Endothelial cell of umbilical vein (primary cell): ENCODE results near the gene CCSER1.

Experiments
- POLR2A ChIP-seq: IDR thresholded peaks from 2 replicates; pipeline ENCODE4 v1.6.1; 2012; ENCODE audit warnings: low read depth, mild to moderate bottlenecking, control low read depth, low read length
- TF ChIP-seq, protein P1 (sequence below), 2 donors: IDR thresholded peaks; 1 replicate in 1 of 2; 2 replicates in 1 of 2; pipeline ENCODE4 v1.5.1; 2011; ENCODE audit warnings: low read length in 2 of 2, mild to moderate bottlenecking in 2 of 2, moderate library complexity in 2 of 2, control low read depth in 1 of 2, inconsistent platforms in 1 of 2, low read depth in 1 of 2; ENCODE audit not compliant: insufficient read depth in 1 of 2; ENCODE audit errors: extremely low read depth in 1 of 2

DNA sequence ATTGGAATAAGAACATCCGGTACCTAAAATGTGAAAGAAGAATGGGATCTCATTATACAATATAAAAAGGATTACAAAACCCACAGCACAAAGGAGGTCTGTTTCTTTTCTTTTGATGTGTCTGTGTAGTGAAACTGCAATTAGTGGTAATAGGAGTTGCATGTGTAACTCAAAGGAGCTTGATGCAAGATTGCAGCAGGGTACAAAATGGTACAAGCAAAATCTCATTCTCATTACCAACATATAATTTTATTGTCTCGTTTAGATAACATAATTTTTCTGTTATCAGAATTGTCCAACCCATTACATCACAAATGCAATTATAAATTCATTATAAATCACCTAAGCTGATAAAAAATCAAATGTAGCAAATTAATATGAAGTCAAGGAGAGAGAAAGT lies 47.1 kb upstream of the CCSER1 start:
- TF ChIP-seq POLR2A, result no peak
- TF ChIP-seq, protein P1, sequence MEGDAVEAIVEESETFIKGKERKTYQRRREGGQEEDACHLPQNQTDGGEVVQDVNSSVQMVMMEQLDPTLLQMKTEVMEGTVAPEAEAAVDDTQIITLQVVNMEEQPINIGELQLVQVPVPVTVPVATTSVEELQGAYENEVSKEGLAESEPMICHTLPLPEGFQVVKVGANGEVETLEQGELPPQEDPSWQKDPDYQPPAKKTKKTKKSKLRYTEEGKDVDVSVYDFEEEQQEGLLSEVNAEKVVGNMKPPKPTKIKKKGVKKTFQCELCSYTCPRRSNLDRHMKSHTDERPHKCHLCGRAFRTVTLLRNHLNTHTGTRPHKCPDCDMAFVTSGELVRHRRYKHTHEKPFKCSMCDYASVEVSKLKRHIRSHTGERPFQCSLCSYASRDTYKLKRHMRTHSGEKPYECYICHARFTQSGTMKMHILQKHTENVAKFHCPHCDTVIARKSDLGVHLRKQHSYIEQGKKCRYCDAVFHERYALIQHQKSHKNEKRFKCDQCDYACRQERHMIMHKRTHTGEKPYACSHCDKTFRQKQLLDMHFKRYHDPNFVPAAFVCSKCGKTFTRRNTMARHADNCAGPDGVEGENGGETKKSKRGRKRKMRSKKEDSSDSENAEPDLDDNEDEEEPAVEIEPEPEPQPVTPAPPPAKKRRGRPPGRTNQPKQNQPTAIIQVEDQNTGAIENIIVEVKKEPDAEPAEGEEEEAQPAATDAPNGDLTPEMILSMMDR (IDR thresholded peaks at IDR 0.05; ENCODE audit: extremely low read depth in 1 of 2, insufficient read depth in 1 of 2, low read depth in 1 of 2, low read length in 2 of 2), result no peak
